Measurements from ENCODE around the gene ASXL2.
A peak's percentile ranks its signal among the peaks of the same experiment; 100 is the strongest.

The ASXL2 gene

DNA sequence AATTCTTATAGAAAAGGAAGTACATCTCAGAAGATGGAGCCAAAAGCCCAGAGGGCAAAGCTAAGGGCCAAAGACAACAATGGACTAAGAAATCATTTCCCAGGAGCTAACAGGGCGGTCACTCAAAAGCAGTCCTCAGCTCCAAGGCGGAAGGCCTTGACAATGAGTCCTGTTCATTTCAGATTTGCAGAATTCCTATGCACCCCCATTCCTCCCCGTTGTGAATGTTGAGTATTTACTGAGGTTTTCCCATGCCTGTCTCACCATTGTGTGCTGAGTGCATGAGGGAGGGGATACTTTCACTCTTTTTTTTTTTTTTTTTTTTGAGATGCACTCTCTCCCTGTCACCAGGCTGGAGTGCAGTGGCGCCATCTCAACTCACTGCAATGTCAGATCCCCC, 186.1 kb downstream of the ASXL2 start (continued):
- TF ChIP-seq ZFP3 (CRISPR knock-in tag; IDR thresholded peaks at IDR 0.05) (no peak), ARNTL (CRISPR knock-in tag; IDR thresholded peaks at IDR 0.05; ENCODE audit: borderline replicate concordance, low read depth) (no peak)

DNA sequence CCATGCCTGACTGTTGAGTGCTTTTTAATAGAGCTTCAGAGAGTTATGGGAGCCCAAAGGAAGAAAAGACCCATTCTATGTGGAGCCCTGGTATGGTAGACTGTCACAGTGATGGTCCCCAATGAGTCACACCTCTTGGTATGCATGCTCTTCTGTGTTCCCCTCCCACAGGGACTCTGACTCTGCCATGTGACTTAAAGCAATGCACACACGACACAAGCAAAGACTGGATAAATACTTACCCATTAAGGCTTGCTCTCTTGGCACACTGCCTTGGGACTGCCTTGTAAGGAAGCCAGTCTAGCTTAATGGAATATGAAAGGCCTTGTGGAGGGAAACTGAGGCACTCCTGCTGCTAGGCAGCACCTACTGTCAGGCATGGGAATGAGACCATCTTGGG, 188.2 kb downstream of the ASXL2 start:
- ATAC-seq, result peak; percentile 31
- TF ChIP-seq ESRRG (CRISPR knock-in tag; IDR thresholded peaks at IDR 0.05), result no peak
- TF ChIP-seq GLIS3 (CRISPR knock-in tag; IDR thresholded peaks at IDR 0.05), result no peak
- TF ChIP-seq ISL1 (CRISPR knock-in tag; IDR thresholded peaks at IDR 0.05), result no peak
- no peak for TF ChIP-seq SNAI2 (CRISPR knock-in tag; IDR thresholded peaks at IDR 0.05)
- TF ChIP-seq, protein P1, sequence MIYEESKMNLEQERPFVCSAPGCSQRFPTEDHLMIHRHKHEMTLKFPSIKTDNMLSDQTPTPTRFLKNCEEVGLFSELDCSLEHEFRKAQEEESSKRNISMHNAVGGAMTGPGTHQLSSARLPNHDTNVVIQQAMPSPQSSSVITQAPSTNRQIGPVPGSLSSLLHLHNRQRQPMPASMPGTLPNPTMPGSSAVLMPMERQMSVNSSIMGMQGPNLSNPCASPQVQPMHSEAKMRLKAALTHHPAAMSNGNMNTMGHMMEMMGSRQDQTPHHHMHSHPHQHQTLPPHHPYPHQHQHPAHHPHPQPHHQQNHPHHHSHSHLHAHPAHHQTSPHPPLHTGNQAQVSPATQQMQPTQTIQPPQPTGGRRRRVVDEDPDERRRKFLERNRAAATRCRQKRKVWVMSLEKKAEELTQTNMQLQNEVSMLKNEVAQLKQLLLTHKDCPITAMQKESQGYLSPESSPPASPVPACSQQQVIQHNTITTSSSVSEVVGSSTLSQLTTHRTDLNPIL (CRISPR knock-in tag; IDR thresholded peaks at IDR 0.05; ENCODE audit: low read depth), result no peak
- TF ChIP-seq ZNF70 (CRISPR knock-in tag; IDR thresholded peaks at IDR 0.05), result no peak
- TF ChIP-seq ZNF8 (CRISPR knock-in tag; IDR thresholded peaks at IDR 0.05), result no peak
- no peak for TF ChIP-seq OSR1 (CRISPR knock-in tag; IDR thresholded peaks at IDR 0.05)
- TF ChIP-seq RARB (CRISPR knock-in tag; IDR thresholded peaks at IDR 0.05), result no peak
- TF ChIP-seq BACH2 (CRISPR knock-in tag; IDR thresholded peaks at IDR 0.05; ENCODE audit: borderline replicate concordance), result no peak
- TF ChIP-seq ZFP3 (CRISPR knock-in tag; IDR thresholded peaks at IDR 0.05), result no peak
- TF ChIP-seq CSDC2 (CRISPR knock-in tag; IDR thresholded peaks at IDR 0.05), result no peak
- TF ChIP-seq TCF4 (CRISPR knock-in tag; IDR thresholded peaks at IDR 0.05; ENCODE audit: borderline replicate concordance), result no peak
- TF ChIP-seq, protein P2, sequence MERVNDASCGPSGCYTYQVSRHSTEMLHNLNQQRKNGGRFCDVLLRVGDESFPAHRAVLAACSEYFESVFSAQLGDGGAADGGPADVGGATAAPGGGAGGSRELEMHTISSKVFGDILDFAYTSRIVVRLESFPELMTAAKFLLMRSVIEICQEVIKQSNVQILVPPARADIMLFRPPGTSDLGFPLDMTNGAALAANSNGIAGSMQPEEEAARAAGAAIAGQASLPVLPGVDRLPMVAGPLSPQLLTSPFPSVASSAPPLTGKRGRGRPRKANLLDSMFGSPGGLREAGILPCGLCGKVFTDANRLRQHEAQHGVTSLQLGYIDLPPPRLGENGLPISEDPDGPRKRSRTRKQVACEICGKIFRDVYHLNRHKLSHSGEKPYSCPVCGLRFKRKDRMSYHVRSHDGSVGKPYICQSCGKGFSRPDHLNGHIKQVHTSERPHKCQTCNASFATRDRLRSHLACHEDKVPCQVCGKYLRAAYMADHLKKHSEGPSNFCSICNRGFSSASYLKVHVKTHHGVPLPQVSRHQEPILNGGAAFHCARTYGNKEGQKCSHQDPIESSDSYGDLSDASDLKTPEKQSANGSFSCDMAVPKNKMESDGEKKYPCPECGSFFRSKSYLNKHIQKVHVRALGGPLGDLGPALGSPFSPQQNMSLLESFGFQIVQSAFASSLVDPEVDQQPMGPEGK (CRISPR knock-in tag; IDR thresholded peaks at IDR 0.05; ENCODE audit: borderline replicate concordance), result no peak
- no peak for TF ChIP-seq ARNTL (CRISPR knock-in tag; IDR thresholded peaks at IDR 0.05; ENCODE audit: borderline replicate concordance, low read depth)

DNA sequence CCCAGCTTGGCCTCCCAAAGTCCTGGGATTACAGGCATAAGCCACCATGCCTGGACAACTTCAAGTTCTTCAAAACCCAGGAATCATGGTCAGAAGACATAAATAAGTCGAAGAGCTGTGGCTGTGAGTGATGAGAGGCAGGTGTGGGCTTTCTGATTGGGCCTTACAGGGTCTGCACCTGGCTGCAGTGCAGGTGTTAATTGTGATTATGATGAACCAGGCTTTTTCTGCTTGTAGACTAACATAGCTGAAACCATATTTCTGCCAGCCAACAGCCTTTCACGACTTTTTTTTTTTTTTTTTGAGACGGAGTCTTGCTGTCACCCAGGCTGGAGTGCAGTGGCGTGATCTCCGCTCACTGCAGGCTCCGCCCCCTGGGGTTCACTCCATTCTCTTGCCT, 190.1 kb downstream of the ASXL2 start:
- ATAC-seq, result no peak
- TF ChIP-seq, protein P3, sequence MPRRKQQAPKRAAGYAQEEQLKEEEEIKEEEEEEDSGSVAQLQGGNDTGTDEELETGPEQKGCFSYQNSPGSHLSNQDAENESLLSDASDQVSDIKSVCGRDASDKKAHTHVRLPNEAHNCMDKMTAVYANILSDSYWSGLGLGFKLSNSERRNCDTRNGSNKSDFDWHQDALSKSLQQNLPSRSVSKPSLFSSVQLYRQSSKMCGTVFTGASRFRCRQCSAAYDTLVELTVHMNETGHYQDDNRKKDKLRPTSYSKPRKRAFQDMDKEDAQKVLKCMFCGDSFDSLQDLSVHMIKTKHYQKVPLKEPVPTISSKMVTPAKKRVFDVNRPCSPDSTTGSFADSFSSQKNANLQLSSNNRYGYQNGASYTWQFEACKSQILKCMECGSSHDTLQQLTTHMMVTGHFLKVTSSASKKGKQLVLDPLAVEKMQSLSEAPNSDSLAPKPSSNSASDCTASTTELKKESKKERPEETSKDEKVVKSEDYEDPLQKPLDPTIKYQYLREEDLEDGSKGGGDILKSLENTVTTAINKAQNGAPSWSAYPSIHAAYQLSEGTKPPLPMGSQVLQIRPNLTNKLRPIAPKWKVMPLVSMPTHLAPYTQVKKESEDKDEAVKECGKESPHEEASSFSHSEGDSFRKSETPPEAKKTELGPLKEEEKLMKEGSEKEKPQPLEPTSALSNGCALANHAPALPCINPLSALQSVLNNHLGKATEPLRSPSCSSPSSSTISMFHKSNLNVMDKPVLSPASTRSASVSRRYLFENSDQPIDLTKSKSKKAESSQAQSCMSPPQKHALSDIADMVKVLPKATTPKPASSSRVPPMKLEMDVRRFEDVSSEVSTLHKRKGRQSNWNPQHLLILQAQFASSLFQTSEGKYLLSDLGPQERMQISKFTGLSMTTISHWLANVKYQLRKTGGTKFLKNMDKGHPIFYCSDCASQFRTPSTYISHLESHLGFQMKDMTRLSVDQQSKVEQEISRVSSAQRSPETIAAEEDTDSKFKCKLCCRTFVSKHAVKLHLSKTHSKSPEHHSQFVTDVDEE (CRISPR knock-in tag; IDR thresholded peaks at IDR 0.05), result no peak
- TF ChIP-seq ZFP3 (CRISPR knock-in tag; IDR thresholded peaks at IDR 0.05), result no peak
- no peak for TF ChIP-seq ESRRG (CRISPR knock-in tag; IDR thresholded peaks at IDR 0.05)
- no peak for TF ChIP-seq CSDC2 (CRISPR knock-in tag; IDR thresholded peaks at IDR 0.05)
- TF ChIP-seq ZNF8 (CRISPR knock-in tag; IDR thresholded peaks at IDR 0.05), result no peak
- TF ChIP-seq OSR1 (CRISPR knock-in tag; IDR thresholded peaks at IDR 0.05), result no peak
- TF ChIP-seq, protein P4, sequence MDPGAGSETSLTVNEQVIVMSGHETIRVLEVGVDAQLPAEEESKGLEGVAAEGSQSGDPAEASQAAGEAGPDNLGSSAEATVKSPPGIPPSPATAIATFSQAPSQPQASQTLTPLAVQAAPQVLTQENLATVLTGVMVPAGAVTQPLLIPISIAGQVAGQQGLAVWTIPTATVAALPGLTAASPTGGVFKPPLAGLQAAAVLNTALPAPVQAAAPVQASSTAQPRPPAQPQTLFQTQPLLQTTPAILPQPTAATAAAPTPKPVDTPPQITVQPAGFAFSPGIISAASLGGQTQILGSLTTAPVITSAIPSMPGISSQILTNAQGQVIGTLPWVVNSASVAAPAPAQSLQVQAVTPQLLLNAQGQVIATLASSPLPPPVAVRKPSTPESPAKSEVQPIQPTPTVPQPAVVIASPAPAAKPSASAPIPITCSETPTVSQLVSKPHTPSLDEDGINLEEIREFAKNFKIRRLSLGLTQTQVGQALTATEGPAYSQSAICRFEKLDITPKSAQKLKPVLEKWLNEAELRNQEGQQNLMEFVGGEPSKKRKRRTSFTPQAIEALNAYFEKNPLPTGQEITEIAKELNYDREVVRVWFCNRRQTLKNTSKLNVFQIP (CRISPR knock-in tag; IDR thresholded peaks at IDR 0.05; ENCODE audit: borderline replicate concordance, low read depth), result no peak
- TF ChIP-seq, protein P2 (CRISPR knock-in tag; IDR thresholded peaks at IDR 0.05; ENCODE audit: borderline replicate concordance), result no peak
- no peak for TF ChIP-seq GLIS3 (CRISPR knock-in tag; IDR thresholded peaks at IDR 0.05)
- TF ChIP-seq, protein P1 (CRISPR knock-in tag; IDR thresholded peaks at IDR 0.05; ENCODE audit: low read depth), result no peak
- TF ChIP-seq SNAI2 (CRISPR knock-in tag; IDR thresholded peaks at IDR 0.05), result no peak
- no peak for TF ChIP-seq ZC3H10 (CRISPR knock-in tag; IDR thresholded peaks at IDR 0.05)
- TF ChIP-seq ZNF565 (CRISPR knock-in tag; conservative IDR thresholded peaks at IDR 0.05; ENCODE audit: low read depth), result no peak
- TF ChIP-seq ISL1 (CRISPR knock-in tag; IDR thresholded peaks at IDR 0.05), result no peak
- no peak for TF ChIP-seq RARB (CRISPR knock-in tag; IDR thresholded peaks at IDR 0.05)
- no peak for TF ChIP-seq ARNTL (CRISPR knock-in tag; IDR thresholded peaks at IDR 0.05; ENCODE audit: borderline replicate concordance, low read depth)
- TF ChIP-seq, protein P5, sequence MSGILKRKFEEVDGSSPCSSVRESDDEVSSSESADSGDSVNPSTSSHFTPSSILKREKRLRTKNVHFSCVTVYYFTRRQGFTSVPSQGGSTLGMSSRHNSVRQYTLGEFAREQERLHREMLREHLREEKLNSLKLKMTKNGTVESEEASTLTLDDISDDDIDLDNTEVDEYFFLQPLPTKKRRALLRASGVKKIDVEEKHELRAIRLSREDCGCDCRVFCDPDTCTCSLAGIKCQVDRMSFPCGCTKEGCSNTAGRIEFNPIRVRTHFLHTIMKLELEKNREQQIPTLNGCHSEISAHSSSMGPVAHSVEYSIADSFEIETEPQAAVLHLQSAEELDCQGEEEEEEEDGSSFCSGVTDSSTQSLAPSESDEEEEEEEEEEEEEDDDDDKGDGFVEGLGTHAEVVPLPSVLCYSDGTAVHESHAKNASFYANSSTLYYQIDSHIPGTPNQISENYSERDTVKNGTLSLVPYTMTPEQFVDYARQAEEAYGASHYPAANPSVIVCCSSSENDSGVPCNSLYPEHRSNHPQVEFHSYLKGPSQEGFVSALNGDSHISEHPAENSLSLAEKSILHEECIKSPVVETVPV (CRISPR knock-in tag; IDR thresholded peaks at IDR 0.05), result no peak
- TF ChIP-seq TOX (CRISPR knock-in tag; IDR thresholded peaks at IDR 0.05; ENCODE audit: borderline replicate concordance), result no peak

Data from SK-N-SH treated with all-trans-retinoic acid at 6 μM for 48 hours (cell line).